ENCODE data around the gene SYNPO.

SYNPO gene

GRCh38 chr5:150618163-150618562 is 22.3 kb upstream of the SYNPO start:
- H3K9me2 ChIP-seq (ENCODE audit: low read depth, low read length), result no peaks in the 10 kb centered on the region
- H2AFZ ChIP-seq (ENCODE audit: low read length), result no peak overlapping the region
- no peak overlapping the region for H3K9ac ChIP-seq (ENCODE audit: low read length)
- H3K79me2 ChIP-seq (ENCODE audit: insufficient read depth, low read length), result no peaks in the 10 kb centered on the region
- no peaks in the 10 kb centered on the region for H3K9me3 ChIP-seq (ENCODE audit: low read length)
- H3K4me2 ChIP-seq (ENCODE audit: low read length), result no peak overlapping the region
- H3K27me3 ChIP-seq (ENCODE audit: insufficient read depth, low read length), result peaks cover 5% of the 10 kb centered on the region; the same call in 1 of the 2 replicates
- TF ChIP-seq EZH2 (IDR thresholded peaks at IDR 0.05; ENCODE audit: borderline replicate concordance, low read length) (no peak), CTCF (IDR thresholded peaks at IDR 0.05; ENCODE audit: low read length) (no peak)
- H3K4me3 ChIP-seq (ENCODE audit: low read depth, low read length, poor library complexity, severe bottlenecking), result no peak overlapping the region
- H3K4me1 ChIP-seq (ENCODE audit: insufficient read depth, low read length, severe bottlenecking), result no peaks in the 10 kb centered on the region
- H4K20me1 ChIP-seq (ENCODE audit: insufficient read depth, low read length), result no peaks in the 10 kb centered on the region
- H3F3A ChIP-seq (ENCODE audit: insufficient read depth, low read length), result no peaks in the 10 kb centered on the region
- no peaks in the 10 kb centered on the region for H3K36me3 ChIP-seq (ENCODE audit: insufficient read depth, low read length)
- no peak overlapping the region for H3K27ac ChIP-seq (ENCODE audit: low read depth, low read length, poor library complexity, severe bottlenecking)

DNA sequence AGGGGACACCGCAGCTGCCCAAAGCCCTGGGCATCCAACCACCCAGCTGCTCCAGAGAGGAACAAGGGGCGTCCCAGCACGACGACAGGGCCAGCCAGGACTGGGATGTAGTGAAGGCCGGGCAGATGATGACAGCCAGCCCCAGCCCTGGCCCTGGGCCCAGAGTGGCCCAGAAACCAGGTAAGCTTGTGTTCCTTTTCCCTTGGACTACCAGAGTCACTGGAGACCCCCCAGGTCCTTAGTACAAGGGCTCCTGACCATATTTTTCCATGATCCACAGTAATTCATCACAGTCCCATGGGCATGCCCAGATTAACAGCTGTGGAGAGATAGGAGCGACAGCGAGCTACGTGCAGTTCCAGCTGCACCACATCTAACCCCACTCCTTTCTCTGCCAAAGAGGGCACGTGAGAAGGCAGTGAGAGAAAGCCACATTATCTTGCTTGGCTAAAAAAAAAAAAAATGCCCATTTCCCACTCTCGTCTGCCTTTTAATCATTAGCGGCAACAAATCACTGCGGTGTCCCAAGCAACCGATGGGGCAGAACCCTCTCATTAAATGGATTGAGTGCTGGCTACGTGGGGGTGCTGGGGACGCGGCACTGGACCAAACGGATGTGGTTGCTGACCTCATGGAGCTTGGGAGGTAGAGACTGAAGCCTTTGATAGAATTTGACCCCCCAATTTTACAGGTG is 21.7 kb upstream of the SYNPO start:
- TF ChIP-seq CTCF (IDR thresholded peaks at IDR 0.05; ENCODE audit: low read length), result no peak
- no peak for TF ChIP-seq EZH2 (IDR thresholded peaks at IDR 0.05; ENCODE audit: borderline replicate concordance, low read length)
- Histone ChIP-seq H3F3A (ENCODE audit: insufficient read depth, low read length) (no peaks in the 10 kb centered on the region), H3K4me3 (ENCODE audit: low read depth, low read length, poor library complexity, severe bottlenecking) (no peak overlapping the region), H3K79me2 (ENCODE audit: insufficient read depth, low read length) (no peaks in the 10 kb centered on the region), H3K9me2 (ENCODE audit: low read depth, low read length) (no peaks in the 10 kb centered on the region), H3K4me1 (ENCODE audit: insufficient read depth, low read length, severe bottlenecking) (no peaks in the 10 kb centered on the region), H3K27ac (ENCODE audit: low read depth, low read length, poor library complexity, severe bottlenecking) (no peak overlapping the region), H2AFZ (ENCODE audit: low read length) (no peak overlapping the region), H3K9me3 (ENCODE audit: low read length) (no peaks in the 10 kb centered on the region), H3K27me3 (ENCODE audit: insufficient read depth, low read length) (peaks cover 5% of the 10 kb centered on the region; the same call in 1 of the 2 replicates), H3K4me2 (ENCODE audit: low read length) (no peak overlapping the region), H3K36me3 (ENCODE audit: insufficient read depth, low read length) (no peaks in the 10 kb centered on the region), H3K9ac (ENCODE audit: low read length) (no peak overlapping the region), H4K20me1 (ENCODE audit: insufficient read depth, low read length) (no peaks in the 10 kb centered on the region)

GRCh38 chr5:150619359-150620230 is 20.9 kb upstream of the SYNPO start:
- Histone ChIP-seq H2AFZ (ENCODE audit: low read length) (no peak overlapping the region), H4K20me1 (ENCODE audit: insufficient read depth, low read length) (no peaks in the 10 kb centered on the region), H3K9ac (ENCODE audit: low read length) (no peak overlapping the region), H3K36me3 (ENCODE audit: insufficient read depth, low read length) (no peaks in the 10 kb centered on the region), H3K4me3 (ENCODE audit: low read depth, low read length, poor library complexity, severe bottlenecking) (no peak overlapping the region), H3K9me3 (ENCODE audit: low read length) (no peaks in the 10 kb centered on the region), H3F3A (ENCODE audit: insufficient read depth, low read length) (no peaks in the 10 kb centered on the region), H3K79me2 (ENCODE audit: insufficient read depth, low read length) (no peaks in the 10 kb centered on the region), H3K27ac (ENCODE audit: low read depth, low read length, poor library complexity, severe bottlenecking) (no peak overlapping the region), H3K4me1 (ENCODE audit: insufficient read depth, low read length, severe bottlenecking) (no peaks in the 10 kb centered on the region), H3K27me3 (ENCODE audit: insufficient read depth, low read length) (peaks cover 8% of the 10 kb centered on the region; the same call in 1 of the 2 replicates), H3K9me2 (ENCODE audit: low read depth, low read length) (no peaks in the 10 kb centered on the region), H3K4me2 (ENCODE audit: low read length) (no peak overlapping the region)
- TF ChIP-seq EZH2 (IDR thresholded peaks at IDR 0.05; ENCODE audit: borderline replicate concordance, low read length), result no peak
- TF ChIP-seq CTCF (IDR thresholded peaks at IDR 0.05; ENCODE audit: low read length), result no peak

All from OCI-LY1 (cell line).